ENCODE measurements around the gene DNTTIP2.

DNA sequence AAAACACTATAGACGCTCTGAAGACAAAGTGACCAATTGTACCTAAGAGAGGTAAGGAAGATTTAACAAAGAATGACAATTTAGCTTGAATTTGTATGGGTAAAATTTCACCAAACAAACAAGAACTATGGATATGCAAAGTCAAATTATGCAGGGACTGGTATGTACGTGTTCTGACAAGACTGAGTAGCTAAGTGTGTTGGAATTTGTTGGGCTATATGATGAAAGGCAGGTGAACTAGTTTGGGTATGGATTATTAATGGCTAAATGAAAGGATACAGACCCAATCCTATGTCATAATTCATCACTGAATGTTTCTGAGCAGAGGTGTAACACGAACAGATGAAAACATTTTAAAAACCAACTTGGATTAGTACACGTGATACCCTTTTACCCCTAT is 7.6 kb downstream of the DNTTIP2 start:
- no peak for TF ChIP-seq CTCF (conservative IDR thresholded peaks at IDR 0.05 in 1 of 2, IDR thresholded peaks at IDR 0.05 in 1 of 2; ENCODE audit: low read depth in 1 of 2, low read length in 2 of 2)
- no peak for TF ChIP-seq EZH2 (IDR thresholded peaks at IDR 0.05; ENCODE audit: low read length, missing control alignments)
